SKM-1 (cell line): ENCODE results near the gene CEACAM16.

Experiments
- DNase-seq: peaks from one replicate; lab custom pipeline; 2025; ENCODE audit not compliant: unreplicated experiment; lab: John Stamatoyannopoulos, UW

CEACAM16 gene

GRCh38 chr19:44758596-44758995, 59.6 kb downstream of the CEACAM16 start:
- no peak for DNase-seq

- DNase-seq, result no peak
Measured at GRCh38 chr19:44759083-44759804, 60.3 kb downstream of the CEACAM16 start.
